Neuron (in vitro differentiated cells): ENCODE results near the gene JAK1.
"Not testable (repeated sequence)": the region's sequence is repeated elsewhere in the genome, so short reads cannot be mapped to it uniquely, and the experiment has no call there.

Source experiments
- H2AFZ ChIP-seq: one replicate; pipeline ENCODE4 v1.6.1; 2013; ENCODE audit warnings: low read depth, mild to moderate bottlenecking, inconsistent platforms, low read length, moderate library complexity
- H3K27me3 ChIP-seq: one replicate; pipeline ENCODE4 v1.6.1; 2013; ENCODE audit warnings: low read length; ENCODE audit not compliant: insufficient read depth
- H3K36me3 ChIP-seq: one replicate; pipeline ENCODE4 v1.6.1; 2013; ENCODE audit warnings: low read length; ENCODE audit not compliant: insufficient read depth
- H3K4me1 ChIP-seq: one replicate; pipeline ENCODE4 v1.6.1; 2013; ENCODE audit warnings: low read length; ENCODE audit not compliant: insufficient read depth
- H3K4me3 ChIP-seq: 2 replicates; pipeline ENCODE4 v1.5.1; 2013; ENCODE audit warnings: mild to moderate bottlenecking, low read length, moderate library complexity
- H3K9me3 ChIP-seq: one replicate; pipeline ENCODE4 v1.6.1; 2013; ENCODE audit warnings: low read length

The JAK1 gene

GRCh38 chr1:64830030-64830651, 136.2 kb downstream of the JAK1 start:
- Histone ChIP-seq H3K4me1 (no peaks in the 10 kb centered on the region), H2AFZ (no peak overlapping the region), H3K9me3 (no peaks in the 10 kb centered on the region), H3K4me3 (no peak overlapping the region), H3K36me3 (peaks cover 35% of the 10 kb centered on the region), H3K27me3 (no peaks in the 10 kb centered on the region)

- no peaks in the 10 kb centered on the region for H3K27me3 ChIP-seq
- no peak overlapping the region for H2AFZ ChIP-seq
- peaks cover 32% of the 10 kb centered on the region for H3K36me3 ChIP-seq
- H3K4me1 ChIP-seq, result no peaks in the 10 kb centered on the region
- H3K9me3 ChIP-seq, result no peaks in the 10 kb centered on the region
- H3K4me3 ChIP-seq, result no peak overlapping the region
Observed at GRCh38 chr1:64829411-64830029, 136.8 kb downstream of the JAK1 start.

- H3K4me1 ChIP-seq, result no peaks in the 10 kb centered on the region
Observed at GRCh38 chr1:64828829-64829228, 137.5 kb downstream of the JAK1 start.

GRCh38 chr1:64826991-64827390, 139.4 kb downstream of the JAK1 start:
- H3K4me3 ChIP-seq, result no peak overlapping the region
- H3K9me3 ChIP-seq, result no peaks in the 10 kb centered on the region
- no peak overlapping the region for H2AFZ ChIP-seq
- no peaks in the 10 kb centered on the region for H3K27me3 ChIP-seq
- peaks cover 11% of the 10 kb centered on the region for H3K36me3 ChIP-seq
- H3K4me1 ChIP-seq, result no peaks in the 10 kb centered on the region

More at GRCh38 chr1:64828829-64829228, 137.5 kb downstream of the JAK1 start:
- Histone ChIP-seq H3K36me3 (peaks cover 26% of the 10 kb centered on the region), H2AFZ (no peak overlapping the region), H3K4me3 (no peak overlapping the region), H3K27me3 (no peaks in the 10 kb centered on the region), H3K9me3 (no peaks in the 10 kb centered on the region)

GRCh38 chr1:64823691-64824476, 142.5 kb downstream of the JAK1 start:
- H3K4me1 ChIP-seq, result no peaks in the 10 kb centered on the region
- peaks cover 2% of the 10 kb centered on the region for H3K9me3 ChIP-seq
- no peak overlapping the region for H2AFZ ChIP-seq
- H3K27me3 ChIP-seq, result no peaks in the 10 kb centered on the region
- no peak overlapping the region for H3K4me3 ChIP-seq
- H3K36me3 ChIP-seq, result peaks cover 3% of the 10 kb centered on the region

GRCh38 chr1:64822621-64823020, 143.7 kb downstream of the JAK1 start:
- Histone ChIP-seq H3K4me1 (no peaks in the 10 kb centered on the region), H3K4me3 (no peak overlapping the region), H2AFZ (no peak overlapping the region), H3K27me3 (no peaks in the 10 kb centered on the region), H3K36me3 (peaks cover 3% of the 10 kb centered on the region), H3K9me3 (peaks cover 2% of the 10 kb centered on the region)

- H3K4me3 ChIP-seq, H3K9me3 ChIP-seq, H2AFZ ChIP-seq, H3K4me1 ChIP-seq, H3K27me3 ChIP-seq: not testable (repeated sequence)
- peaks cover 13% of the 10 kb centered on the region for H3K36me3 ChIP-seq
Observed at GRCh38 chr1:64820572-64820971, 145.8 kb downstream of the JAK1 start.

- H3K36me3 ChIP-seq, result peaks cover 24% of the 10 kb centered on the region
- not testable (repeated sequence) for H2AFZ ChIP-seq, H3K27me3 ChIP-seq, H3K4me3 ChIP-seq, H3K9me3 ChIP-seq, H3K4me1 ChIP-seq
Observed at GRCh38 chr1:64817364-64817763, 149.0 kb downstream of the JAK1 start.

- H3K4me1 ChIP-seq, result no peaks in the 10 kb centered on the region
- no peak overlapping the region for H3K4me3 ChIP-seq
- H3K27me3 ChIP-seq, result no peaks in the 10 kb centered on the region
- no peak overlapping the region for H2AFZ ChIP-seq
- H3K9me3 ChIP-seq, result no peaks in the 10 kb centered on the region
- peaks cover 27% of the 10 kb centered on the region for H3K36me3 ChIP-seq
Observed at GRCh38 chr1:64814427-64814826, 151.9 kb downstream of the JAK1 start.

- Histone ChIP-seq H3K4me3 (no peak overlapping the region), H3K36me3 (peaks cover 23% of the 10 kb centered on the region), H3K4me1 (no peaks in the 10 kb centered on the region), H3K27me3 (no peaks in the 10 kb centered on the region), H3K9me3 (no peaks in the 10 kb centered on the region), H2AFZ (no peak overlapping the region)
Observed at GRCh38 chr1:64811131-64811530, 155.2 kb downstream of the JAK1 start.

- Histone ChIP-seq H3K4me3 (no peak overlapping the region), H3K9me3 (no peaks in the 10 kb centered on the region), H2AFZ (no peak overlapping the region), H3K27me3 (no peaks in the 10 kb centered on the region), H3K4me1 (no peaks in the 10 kb centered on the region), H3K36me3 (peaks cover 19% of the 10 kb centered on the region)
Observed at GRCh38 chr1:64810001-64810400, 156.3 kb downstream of the JAK1 start.

- Histone ChIP-seq H3K4me3 (no peak overlapping the region), H2AFZ (no peak overlapping the region), H3K9me3 (no peaks in the 10 kb centered on the region), H3K27me3 (no peaks in the 10 kb centered on the region), H3K4me1 (no peaks in the 10 kb centered on the region), H3K36me3 (peaks cover 17% of the 10 kb centered on the region)
Observed at GRCh38 chr1:64809309-64809708, 157.0 kb downstream of the JAK1 start.

GRCh38 chr1:64801851-64802523, 164.4 kb downstream of the JAK1 start:
- Histone ChIP-seq H3K9me3 (no peaks in the 10 kb centered on the region), H2AFZ (no peak overlapping the region), H3K4me3 (no peak overlapping the region), H3K27me3 (no peaks in the 10 kb centered on the region), H3K36me3 (peaks cover 7% of the 10 kb centered on the region), H3K4me1 (no peaks in the 10 kb centered on the region)
